H9 (cell line): ENCODE data around the gene TMEM121. TPM values are rescaled to one million over a fixed set of nuclear protein-coding genes. Genes with fewer than 3 reads are reported as not detected.

Experiments used
- DNase-seq: peaks from one replicate; pipeline ENCODE4 v3.0.0-alpha.2; 2017
- H2AFZ ChIP-seq: one replicate; pipeline ENCODE4 v1.6.1; 2013; ENCODE audit warnings: mild to moderate bottlenecking, low read length, control low read depth, moderate library complexity
- H2AK5ac ChIP-seq: 2 replicates; pipeline ENCODE4 v1.6.1; 2013; ENCODE audit warnings: low read length, control low read depth, mixed read lengths; ENCODE audit not compliant: insufficient read length
- H2BK120ac ChIP-seq: one replicate; pipeline ENCODE4 v1.6.1; 2013; ENCODE audit warnings: low read depth, mild to moderate bottlenecking, low read length, control low read depth, inconsistent platforms; ENCODE audit not compliant: poor library complexity, severe bottlenecking
- H2BK12ac ChIP-seq: 2 replicates; pipeline ENCODE4 v1.6.1; 2013; ENCODE audit warnings: low read length, control low read depth, mixed read lengths, low read depth; ENCODE audit not compliant: insufficient read length
- H2BK15ac ChIP-seq: 2 replicates; pipeline ENCODE4 v1.6.1; 2013; ENCODE audit warnings: low read depth, low read length, control low read depth
- H2BK20ac ChIP-seq: one replicate; pipeline ENCODE4 v1.6.1; 2013; ENCODE audit warnings: low read depth, mild to moderate bottlenecking, low read length, control low read depth, inconsistent platforms; ENCODE audit not compliant: poor library complexity, severe bottlenecking
- H2BK5ac ChIP-seq: 2 replicates; pipeline ENCODE4 v1.6.1; 2013; ENCODE audit warnings: low read length, control low read depth, mixed read lengths; ENCODE audit not compliant: insufficient read length
- H3K14ac ChIP-seq: 2 replicates; pipeline ENCODE4 v1.6.1; 2013; ENCODE audit warnings: low read length, control low read depth; ENCODE audit not compliant: insufficient read depth
- H3K18ac ChIP-seq: 2 replicates; pipeline ENCODE4 v1.6.1; 2013; ENCODE audit warnings: low read depth, mild to moderate bottlenecking, mixed read lengths, low read length, control low read depth; ENCODE audit not compliant: insufficient read length
- H3K23ac ChIP-seq: 2 replicates; pipeline ENCODE4 v1.6.1; 2013; ENCODE audit warnings: low read length, control low read depth, mixed read lengths, low read depth; ENCODE audit not compliant: insufficient read length
- H3K23me2 ChIP-seq: 2 replicates; pipeline ENCODE4 v1.6.1; 2013; ENCODE audit warnings: low read depth, mild to moderate bottlenecking, mixed read lengths, low read length, control low read depth; ENCODE audit not compliant: insufficient read length, poor library complexity, severe bottlenecking
- H3K27ac ChIP-seq: 2 replicates; pipeline ENCODE4 v1.5.1; 2013; ENCODE audit warnings: low read length, control low read depth, mixed read lengths, low read depth; ENCODE audit not compliant: insufficient read length
- H3K27me3 ChIP-seq: 2 replicates; pipeline ENCODE4 v1.6.1; 2013; ENCODE audit warnings: low read length, control low read depth, inconsistent platforms; ENCODE audit not compliant: insufficient read depth
- H3K4ac ChIP-seq: 2 replicates; pipeline ENCODE4 v1.6.1; 2013; ENCODE audit warnings: low read depth, mild to moderate bottlenecking, control low read depth, inconsistent platforms, low read length, moderate library complexity
- H3K4me1 ChIP-seq: 2 replicates; pipeline ENCODE4 v1.6.1; 2013; ENCODE audit warnings: low read length, control low read depth, inconsistent platforms; ENCODE audit not compliant: insufficient read depth
- H3K4me2 ChIP-seq: 2 replicates; pipeline ENCODE4 v1.6.1; 2013; ENCODE audit warnings: low read length, control low read depth, mixed read lengths; ENCODE audit not compliant: insufficient read length, insufficient read depth
- H3K56ac ChIP-seq: 2 replicates; pipeline ENCODE4 v1.6.1; 2013; ENCODE audit warnings: low read depth, mild to moderate bottlenecking, mixed read lengths, low read length, control low read depth; ENCODE audit not compliant: insufficient read length
- H3K79me1 ChIP-seq: 2 replicates; pipeline ENCODE4 v1.6.1; 2013; ENCODE audit warnings: low read depth, mild to moderate bottlenecking, moderate library complexity, low read length, control low read depth, inconsistent platforms; ENCODE audit not compliant: insufficient read depth, poor library complexity, severe bottlenecking
- H3K79me2 ChIP-seq: 2 replicates; pipeline ENCODE4 v1.6.1; 2013; ENCODE audit warnings: low read length, control low read depth, inconsistent platforms; ENCODE audit not compliant: insufficient read depth
- H3K9ac ChIP-seq: 2 replicates; pipeline ENCODE4 v1.6.1; 2013; ENCODE audit warnings: low read length, control low read depth, mixed read lengths; ENCODE audit not compliant: insufficient read length; ENCODE audit errors: extremely low read depth
- H3K9me3 ChIP-seq: one replicate; pipeline ENCODE4 v1.6.1; 2013; ENCODE audit warnings: low read depth, low read length, inconsistent platforms; ENCODE audit not compliant: control insufficient read depth
- H3T11ph ChIP-seq: one replicate; pipeline ENCODE4 v1.6.1; 2013; ENCODE audit warnings: mild to moderate bottlenecking, low read length, control low read depth, inconsistent platforms
- H4K20me1 ChIP-seq: one replicate; pipeline ENCODE4 v1.6.1; 2013; ENCODE audit not compliant: control insufficient read depth, insufficient read length, insufficient read depth
- H4K5ac ChIP-seq: 2 replicates; pipeline ENCODE4 v1.6.1; 2013; ENCODE audit warnings: low read depth, mild to moderate bottlenecking, mixed read lengths, low read length, control low read depth; ENCODE audit not compliant: insufficient read length
- H4K8ac ChIP-seq: replicated peaks from 2 replicates; pipeline ENCODE4 v1.6.1; 2013; ENCODE audit warnings: low read length, control low read depth, mixed read lengths, low read depth; ENCODE audit not compliant: insufficient read length
- H4K91ac ChIP-seq: 2 replicates; pipeline ENCODE4 v1.6.1; 2013; ENCODE audit warnings: low read depth, mild to moderate bottlenecking, moderate library complexity, mixed read lengths, low read length, control low read depth; ENCODE audit not compliant: insufficient read length
- H3K27ac Mint-ChIP-seq, 3 experiments: 2 replicates in 2 of 3; 3 replicates in 1 of 3; pipeline ENCODE4 v1.8.0; 2020 to 2021; ENCODE audit warnings: mixed read lengths in 3 of 3, mild to moderate bottlenecking in 1 of 3, moderate library complexity in 1 of 3
- H3K27me3 Mint-ChIP-seq: 2 replicates; pipeline ENCODE4 v1.8.0; 2021; ENCODE audit warnings: low read depth, mild to moderate bottlenecking, moderate library complexity, mixed read lengths
- H3K36me3 Mint-ChIP-seq, 3 experiments: 2 replicates in 2 of 3; 3 replicates in 1 of 3; pipeline ENCODE4 v1.8.0; 2020 to 2021; ENCODE audit warnings: low read depth in 3 of 3, mixed read lengths in 3 of 3; ENCODE audit not compliant: insufficient read depth in 1 of 3
- H3K4me1 Mint-ChIP-seq, 2 experiments: 2 replicates each; pipeline ENCODE4 v1.8.0; 2020; ENCODE audit warnings: mixed read lengths in 2 of 2
- H3K4me3 Mint-ChIP-seq, 2 experiments: 2 replicates in 1 of 2; 3 replicates in 1 of 2; pipeline ENCODE4 v1.8.0; 2020 to 2021; ENCODE audit warnings: mild to moderate bottlenecking in 2 of 2, mixed read lengths in 2 of 2, moderate library complexity in 1 of 2
- H3K9me3 Mint-ChIP-seq, 2 experiments: 2 replicates in 1 of 2; 3 replicates in 1 of 2; pipeline ENCODE4 v1.8.0; 2020; ENCODE audit warnings: mild to moderate bottlenecking in 2 of 2, mixed read lengths in 2 of 2, moderate library complexity in 1 of 2
- CTCF ChIP-seq: fragments of 200-600 bp; sonication (generic); conservative IDR thresholded peaks from 3 replicates; pipeline ENCODE4 v1.8.0; 2021; ENCODE audit warnings: antibody characterized with exemption, mild to moderate bottlenecking
- WGBS: extraction: QIAGEN DNeasy Blood & Tissue Kit; methylation state at CpG from one replicate; pipeline ENCODE4 v1.1.7; 2013; ENCODE audit warnings: missing lambda C conversion rate, low lambda C conversion rate, mixed read lengths; ENCODE audit not compliant: insufficient read length; ENCODE audit errors: extremely low coverage; 5-methylcytosine and 5-hydroxymethylcytosine counted together
- total RNA-seq: library from RNA; stranded (reverse); gene quantifications from 2 replicates; pipeline ENCODE4 v1.2.1, GENCODE V29; 2021

Gene TMEM121
- total RNA-seq, 1 experiment from 2014 or later: 2.6 TPM

- Histone ChIP-seq H3K4me2 (no peak overlapping the region), H3K18ac (no peak overlapping the region), H2BK12ac (no peak overlapping the region), H3K79me1 (no peaks in the 10 kb centered on the region), H2BK20ac (no peak overlapping the region), H3K4ac (no peak overlapping the region), H2BK120ac (no peak overlapping the region), H3K56ac (no peak overlapping the region), H2AK5ac (no peak overlapping the region), H2AFZ (no peak overlapping the region), H3K27ac (no peak overlapping the region), H4K5ac (no peak overlapping the region), H3K27me3 (no peaks in the 10 kb centered on the region; the same call in 1 of the 2 replicates), H3K9ac (no peak overlapping the region), H3K23me2 (no peaks in the 10 kb centered on the region), H4K8ac (no peak overlapping the region), H3K9me3 (no peaks in the 10 kb centered on the region), H4K91ac (no peak overlapping the region), H3K79me2 (no peaks in the 10 kb centered on the region), H3K14ac (no peak overlapping the region), H3K4me1 (no peaks in the 10 kb centered on the region), H3K23ac (no peak overlapping the region), H4K20me1 (no peaks in the 10 kb centered on the region), H3T11ph (no peak overlapping the region), H2BK5ac (no peak overlapping the region), H2BK15ac (no peak overlapping the region)
- no peak for DNase-seq
- Mint-ChIP-seq H3K9me3 (peaks cover 0 to 41% of the 10 kb centered on the region in 2 experiments; a peak in 4 of 5 replicates), H3K27me3 (peaks cover 86% of the 10 kb centered on the region), H3K27ac (no peak overlapping the region), H3K4me3 (no peak overlapping the region), H3K4me1 (no peaks in the 10 kb centered on the region), H3K36me3 (no peaks in the 10 kb centered on the region)
- no peak for TF ChIP-seq CTCF
- no CpG with 5 or more reads among the region's 14 CpGs for WGBS
Measured at GRCh38 chr14:105519946-105520698, 6.3 kb upstream of the TMEM121 start.
